HepG2 (cell line): Measurements from ENCODE around the gene SYTL1. TPM values are rescaled to one million over a fixed set of nuclear protein-coding genes. Genes with fewer than 3 reads are reported as not detected.

Source experiments
- DPF2 ChIP-seq: sonication (generic); formaldehyde crosslinking; IDR thresholded peaks from 2 replicates; pipeline ENCODE4 v1.4.0; 2020; ENCODE audit warnings: mild to moderate bottlenecking, low read depth, missing genetic modification reagents, borderline replicate concordance
- FOSL1 ChIP-seq: sonication (generic); formaldehyde crosslinking; IDR thresholded peaks from 2 replicates; pipeline ENCODE4 v1.9.0; 2021; ENCODE audit warnings: missing genetic modification reagents, borderline replicate concordance
- HNRNPUL1 ChIP-seq: fragments of 200-400 bp; formaldehyde crosslinking; IDR thresholded peaks from 2 replicates; pipeline ENCODE4 v1.6.1; 2017; ENCODE audit warnings: low read depth, mild to moderate bottlenecking, low read length, moderate library complexity
- KDM5A ChIP-seq: fragments of 200-600 bp; sonication (generic); IDR thresholded peaks from 2 replicates; pipeline ENCODE4 v1.7.0; 2018; ENCODE audit warnings: antibody characterized with exemption, mild to moderate bottlenecking, low read length, borderline replicate concordance
- MTA1 ChIP-seq: sonication (generic); formaldehyde crosslinking; IDR thresholded peaks from 2 replicates; pipeline ENCODE4 v1.4.0; 2020; ENCODE audit warnings: missing genetic modification reagents, mild to moderate bottlenecking, borderline replicate concordance
- PITX1 ChIP-seq: sonication (generic); formaldehyde crosslinking; IDR thresholded peaks from 2 replicates; pipeline ENCODE4 v1.5.1; 2020; ENCODE audit warnings: mild to moderate bottlenecking, missing genetic modification reagents
- PREB ChIP-seq: sonication (generic); formaldehyde crosslinking; IDR thresholded peaks from 2 replicates; pipeline ENCODE4 v1.4.0; 2020; ENCODE audit warnings: missing genetic modification reagents
- RBFOX2 ChIP-seq: fragments of 200-400 bp; formaldehyde crosslinking; IDR thresholded peaks from 2 replicates; pipeline ENCODE4 v1.6.1; 2017; ENCODE audit warnings: low read depth, mild to moderate bottlenecking, low read length
- SETDB1 ChIP-seq: sonication (generic); formaldehyde crosslinking; IDR thresholded peaks from 2 replicates; pipeline ENCODE4 v1.5.1; 2020; ENCODE audit warnings: missing genetic modification reagents, mild to moderate bottlenecking, borderline replicate concordance
- TBX2 ChIP-seq: sonication (generic); formaldehyde crosslinking; IDR thresholded peaks from 2 replicates; pipeline ENCODE4 v1.5.0; 2020; ENCODE audit warnings: missing genetic modification reagents, mild to moderate bottlenecking, borderline replicate concordance
- TMF1 ChIP-seq: sonication (generic); formaldehyde crosslinking; IDR thresholded peaks from 2 replicates; pipeline ENCODE4 v1.8.1; 2022; ENCODE audit warnings: low read depth, missing genetic modification reagents
- UBTF ChIP-seq: sonication (generic); formaldehyde crosslinking; IDR thresholded peaks from 2 replicates; pipeline ENCODE4 v1.4.0; 2020; ENCODE audit warnings: mild to moderate bottlenecking, missing genetic modification reagents
- ZBTB33 ChIP-seq: sonication (generic); formaldehyde crosslinking; IDR thresholded peaks from 2 replicates; pipeline ENCODE4 v1.4.0; 2020; ENCODE audit warnings: missing genetic modification reagents
- ZBTB46 ChIP-seq: sonication (generic); formaldehyde crosslinking; IDR thresholded peaks from 2 replicates; pipeline ENCODE4 v1.4.0; 2020; ENCODE audit warnings: mild to moderate bottlenecking, missing genetic modification reagents, borderline replicate concordance
- ZFP36 ChIP-seq: fragments of 150-350 bp; IDR thresholded peaks from 2 replicates; pipeline ENCODE4 v1.6.1; 2018; ENCODE audit warnings: borderline replicate concordance, low read length, low read depth; ENCODE audit not compliant: partially characterized antibody
- ZNF30 ChIP-seq: sonication (generic); formaldehyde crosslinking; IDR thresholded peaks from 2 replicates; pipeline ENCODE4 v1.5.0; 2020; ENCODE audit warnings: mild to moderate bottlenecking, missing genetic modification reagents
- ZNF501 ChIP-seq: sonication (generic); formaldehyde crosslinking; IDR thresholded peaks from 2 replicates; pipeline ENCODE4 v1.5.1; 2020; ENCODE audit warnings: mild to moderate bottlenecking, moderate library complexity, missing genetic modification reagents
- ZNF510 ChIP-seq: sonication (generic); formaldehyde crosslinking; IDR thresholded peaks from 2 replicates; pipeline ENCODE4 v1.4.0; 2020; ENCODE audit warnings: low read depth, mild to moderate bottlenecking, missing genetic modification reagents
- ZNF589 ChIP-seq: sonication (generic); formaldehyde crosslinking; conservative IDR thresholded peaks from 2 replicates; pipeline ENCODE4 v1.8.0; 2022; ENCODE audit warnings: mild to moderate bottlenecking, moderate library complexity, missing genetic modification reagents
- ZNF761 ChIP-seq: sonication (generic); formaldehyde crosslinking; conservative IDR thresholded peaks from 2 replicates; pipeline ENCODE4 v1.4.0; 2020; ENCODE audit warnings: mild to moderate bottlenecking, missing genetic modification reagents
- polyA plus RNA-seq, 8 experiments: library from polyadenylated mRNA; depleted of rRNA in 3 of 8; stranded (reverse) in 7 of 8; unstranded in 1 of 8; fragments of >200 nt; fragmentation: Illumina TruSeq in 4 of 8; extraction: Trizol in 4 of 8; gene quantifications; 2 replicates each; pipeline versions ENCODE4 v1.2.1 to v1.2.3, GENCODE V29; 2011 to 2016; ENCODE audit warnings: low read depth in 4 of 8, missing spikeins in 1 of 8, mixed read lengths in 1 of 8; ENCODE audit not compliant: insufficient read depth in 1 of 8
- total RNA-seq, 5 experiments: library from RNA; depleted of rRNA; stranded (reverse); fragments of >200 nt; fragmentation: Illumina TruSeq; extraction: Trizol; gene quantifications; 2 replicates each; pipeline ENCODE4 v1.2.3, GENCODE V29; 2016; ENCODE audit warnings: low read depth in 1 of 5

Gene SYTL1
- total and polyA plus RNA-seq, 2 of the 13 experiments (the other 11 are each of a cell fraction or from before 2014, with no cell fraction given), result 11.1 to 17.8 TPM

GRCh38 chr1:27348861-27349783 is 7.3 kb downstream of the SYTL1 start (continued):
- TF ChIP-seq ZBTB33 (CRISPR knock-in tag) (no peak), TBX2 (CRISPR knock-in tag) (peak; percentile 65; the same call in 1 of the 2 replicates), DPF2 (CRISPR knock-in tag) (no peak), MTA1 (CRISPR knock-in tag) (peak; percentile 39; the same call in 1 of the 2 replicates), ZBTB46 (CRISPR knock-in tag) (no peak), ZNF501 (0 out of 2 replicates have a peak, but pooled peaks have one; percentile 32), FOSL1 (no peak), SETDB1 (CRISPR knock-in tag) (no peak), PITX1 (peak; percentile 16; the same call in 1 of the 2 replicates), ZFP36 (no peak), PREB (CRISPR knock-in tag) (no peak), ZNF761 (CRISPR knock-in tag) (0 out of 2 replicates have a peak, but pooled peaks have one; percentile 39), HNRNPUL1 (no peak), TMF1 (CRISPR knock-in tag) (0 out of 2 replicates have a peak, but pooled peaks have one; percentile 56), RBFOX2 (0 out of 2 replicates have a peak, but pooled peaks have one; percentile 25), ZNF30 (CRISPR knock-in tag) (no peak), KDM5A (no peak), ZNF510 (CRISPR knock-in tag) (no peak), UBTF (peak; percentile 50; the same call in 1 of the 2 replicates), ZNF589 (CRISPR knock-in tag) (no peak)
